ENCODE data around the gene RIMBP2. TPM values are rescaled to one million over a fixed set of nuclear protein-coding genes. Genes with fewer than 3 reads are reported as not detected.

Gene RIMBP2
- total and polyA plus RNA-seq, 9 of the 15 experiments (the other 6 are each of a cell fraction or from before 2014, with no cell fraction given): not detected

- TF ChIP-seq ZMIZ1 (IDR thresholded peaks at IDR 0.05; ENCODE audit: low read depth in 2 of 2, low read length in 2 of 2) (no peak), PURB (CRISPR knock-in tag; IDR thresholded peaks at IDR 0.05; ENCODE audit: low read depth) (no peak), PHF8 (IDR thresholded peaks at IDR 0.05; ENCODE audit: borderline replicate concordance, low read length) (no peak), ZNF274 (IDR thresholded peaks at IDR 0.05; ENCODE audit: borderline replicate concordance, low read depth, low read length) (no peak)
These were observed 333.3 kb downstream of the RIMBP2 start (continued) for GRCh38 chr12:130382818-130383217.

GRCh38 chr12:130375296-130376287 lies 340.5 kb downstream of the RIMBP2 start:
- FAIRE-seq: no peak
- intact Hi-C loops (cut with micrococcal nuclease): no loop called here
- no peak for ATAC-seq

More at GRCh38 chr12:130375296-130376287, 340.5 kb downstream of the RIMBP2 start:
- Histone ChIP-seq H3K9me3 (replicated peaks; ENCODE audit: control insufficient read depth, insufficient read depth, low read depth, low read length) (no peaks in the 10 kb centered on the region), H2AFZ (ENCODE audit: low read depth, low read length) (no peak overlapping the region), H3K36me3 (ENCODE audit: control insufficient read depth, insufficient read depth, low read length) (no peaks in the 10 kb centered on the region), H3K9ac (ENCODE audit: insufficient read depth in 1 of 2, low read depth in 2 of 2, low read length in 2 of 2) (no peak overlapping the region), H3K9me1 (ENCODE audit: control insufficient read depth, insufficient read depth, low read length) (no peaks in the 10 kb centered on the region), H3K79me2 (ENCODE audit: control insufficient read depth, insufficient read depth, low read length) (no peaks in the 10 kb centered on the region), H3K27me3 (ENCODE audit: control insufficient read depth in 2 of 2, insufficient read depth in 2 of 2, low read length in 2 of 2) (peaks cover 7 to 42% of the 10 kb centered on the region in 2 experiments; a peak in 3 of 5 replicates), H3K4me1 (replicated peaks in 1 of 2; ENCODE audit: control insufficient read depth in 2 of 2, insufficient read depth in 2 of 2, low read length in 2 of 2) (no peaks in the 10 kb centered on the region), H4K20me1 (replicated peaks; ENCODE audit: control insufficient read depth, insufficient read depth, low read length) (no peaks in the 10 kb centered on the region), H3K27ac (ENCODE audit: extremely low read depth, low read depth, low read length) (no peak overlapping the region), H3K4me3 (no peak overlapping the region), H3K4me2 (ENCODE audit: insufficient read depth, low read length) (no peak overlapping the region)
- ChIA-PET CTCF (ENCODE audit: low intra/inter-chr PET ratio) (interaction anchor here (0.6 kb wide), 1 partner anchor 203 kb away, joined by 3 read pairs; no protein-coding TSS in a partner anchor), POLR2A (interaction anchor here (0.7 to 1.0 kb wide), 2 partner anchors 15 to 20 kb away, joined by 3 read pairs; no protein-coding TSS in a partner anchor)
- no TSS peak for BruUV-seq (replicated peaks)
- TF ChIP-seq MAFG (tag; conservative IDR thresholded peaks at IDR 0.05): no peak
- no peak for TF ChIP-seq ZNF395 (CRISPR knock-in tag; IDR thresholded peaks at IDR 0.05)
- no peak for DNase-seq (ENCODE audit: extremely low read depth in 1 of 4, low spot score in 3 of 4)
- 2% methylated on average over 13 of the region's 13 CpGs for WGBS (ENCODE audit: insufficient coverage, low coverage, missing lambda C conversion rate)
- in situ Hi-C loops (cut with MboI): no loop called here

Measured in K562 (cell line).